GM18505 (cell line): ENCODE data around the gene CYP2A6.

Experiments
- ATAC-seq: cut with Tn5 transposase; IDR thresholded peaks from one replicate; pipeline ENCODE4 v1.9.1; 2021; ENCODE audit not compliant: unreplicated experiment
- POLR2A ChIP-seq: IDR thresholded peaks from 4 replicates; pipeline ENCODE4 v1.6.1; 2011; ENCODE audit warnings: borderline replicate concordance; ENCODE audit not compliant: insufficient read depth, insufficient read length; ENCODE audit errors: extremely low read depth

The CYP2A6 gene

DNA sequence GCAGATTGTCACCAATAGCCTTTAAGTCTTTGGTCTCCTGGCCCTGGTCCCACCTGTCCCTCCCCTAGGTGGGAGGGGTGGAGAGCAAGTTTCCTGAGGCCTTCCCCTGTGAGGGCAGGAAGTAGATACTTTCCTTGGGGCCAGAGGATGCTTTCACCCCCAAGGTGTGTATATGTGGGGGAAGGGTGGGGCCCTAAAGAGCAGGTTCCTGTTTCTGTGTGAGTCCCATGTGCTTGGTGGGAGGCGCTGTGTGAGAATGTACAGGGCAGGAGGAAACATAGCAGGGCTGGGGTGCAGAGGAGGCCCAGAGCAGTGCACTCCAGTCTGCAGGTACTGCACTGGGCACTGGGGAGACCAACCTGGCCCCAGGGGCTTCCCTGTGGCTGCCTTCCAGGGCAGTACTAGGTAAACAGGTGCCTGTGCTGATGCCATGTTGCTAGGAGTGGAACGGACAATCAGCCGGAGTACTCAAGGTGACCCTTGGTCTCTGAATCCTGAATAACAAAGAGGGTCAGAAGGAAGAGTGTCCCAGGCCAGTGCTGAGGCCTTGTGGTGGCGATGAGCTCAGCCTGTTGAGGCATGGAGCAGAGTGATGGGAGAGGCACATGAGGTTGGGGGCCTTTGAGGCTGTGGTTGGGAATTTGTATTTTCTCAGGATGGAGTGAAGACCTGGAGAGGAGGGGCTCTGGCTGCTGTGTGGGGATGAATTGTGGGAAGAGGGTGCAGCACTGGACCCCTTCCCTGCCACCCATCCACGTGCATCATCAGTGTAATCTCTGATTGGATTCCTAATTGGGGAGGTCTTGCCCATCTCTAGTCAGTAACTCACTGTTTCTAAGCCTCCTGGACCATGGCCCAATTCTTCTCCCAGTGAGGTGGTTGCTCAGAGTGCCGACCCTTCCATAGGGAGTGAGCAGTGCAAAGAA is 46.1 kb downstream of the CYP2A6 start:
- no peak for TF ChIP-seq POLR2A
- ATAC-seq, result no peak

DNA sequence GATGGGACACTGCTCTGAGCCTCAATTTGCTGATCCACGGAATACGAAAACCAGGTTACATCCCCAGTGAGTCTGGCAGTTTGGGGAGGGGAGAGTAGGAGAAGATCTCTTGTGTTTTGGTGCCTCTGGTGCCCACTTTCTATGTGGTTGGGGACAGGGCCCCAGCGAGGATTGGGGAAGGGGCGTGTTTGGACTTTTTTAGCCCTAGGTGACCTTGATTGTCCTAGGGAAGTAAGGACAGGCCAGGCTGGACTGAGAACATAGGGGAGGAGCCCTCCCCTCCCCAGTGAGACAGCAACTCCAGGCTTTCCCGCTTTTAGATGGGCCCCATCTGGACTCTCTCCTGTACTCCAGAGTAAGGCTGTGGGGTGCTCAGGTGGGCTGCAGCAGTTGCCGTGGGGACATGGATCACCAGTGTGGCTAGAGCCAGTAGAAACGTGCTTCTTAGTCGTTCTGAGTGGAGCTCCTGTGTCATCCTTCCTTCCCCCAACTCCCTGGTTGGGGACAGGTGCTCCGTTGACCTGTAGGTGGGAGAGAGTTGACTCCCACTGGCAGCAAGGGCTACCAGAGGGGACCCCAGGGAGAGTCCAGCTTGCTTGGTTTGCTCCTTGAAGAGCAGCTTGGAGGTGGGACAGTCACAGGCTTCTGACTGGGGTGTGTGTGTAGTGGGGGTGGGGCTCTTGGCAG is 46.9 kb downstream of the CYP2A6 start:
- ATAC-seq, result no peak
- TF ChIP-seq POLR2A, result no peak

GRCh38 chr19:40802300-40803169 is 47.7 kb downstream of the CYP2A6 start:
- no peak for TF ChIP-seq POLR2A

DNA sequence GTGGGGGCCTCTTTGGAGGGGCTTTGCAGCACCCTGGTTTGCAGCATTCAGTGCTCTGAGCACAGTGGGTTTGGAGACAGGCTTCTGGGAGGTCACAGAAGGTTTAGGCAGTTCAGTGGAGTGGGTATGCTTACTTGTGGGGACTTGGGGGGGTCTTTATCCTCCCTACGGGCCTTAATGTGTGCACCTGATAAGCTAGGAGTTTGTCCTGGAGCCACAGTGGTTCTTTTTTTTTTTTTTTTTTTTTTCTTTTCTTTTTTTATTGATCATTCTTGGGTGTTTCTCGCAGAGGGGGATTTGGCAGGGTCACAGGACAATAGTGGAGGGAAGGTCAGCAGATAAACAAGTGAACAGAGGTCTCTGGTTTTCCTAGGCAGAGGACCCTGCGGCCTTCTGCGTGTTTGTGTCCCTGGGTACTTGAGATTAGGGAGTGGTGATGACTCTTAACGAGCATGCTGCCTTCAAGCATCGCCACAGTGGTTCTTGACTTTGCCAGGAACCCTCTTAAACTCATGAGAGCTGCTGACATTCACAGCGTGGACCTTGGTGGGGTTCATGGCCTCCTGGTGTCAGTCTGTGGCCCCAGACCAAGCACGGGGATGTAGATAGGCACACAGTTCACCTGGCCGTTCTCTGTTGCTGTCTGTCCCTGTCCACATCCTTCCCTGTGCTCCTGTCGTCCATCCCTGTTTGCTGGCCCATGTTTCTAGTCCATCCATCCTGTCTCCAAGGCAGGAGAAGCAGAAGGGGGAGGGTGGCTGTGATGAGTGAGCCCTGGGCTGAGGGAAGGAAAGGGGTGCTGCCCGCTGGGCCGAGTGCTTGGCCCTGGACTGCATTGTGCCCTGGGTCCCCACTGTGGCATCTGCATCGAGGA is 48.6 kb downstream of the CYP2A6 start:
- ATAC-seq, result no peak
- TF ChIP-seq POLR2A, result no peak

More at GRCh38 chr19:40802300-40803169, 47.7 kb downstream of the CYP2A6 start:
- ATAC-seq, result no peak

DNA sequence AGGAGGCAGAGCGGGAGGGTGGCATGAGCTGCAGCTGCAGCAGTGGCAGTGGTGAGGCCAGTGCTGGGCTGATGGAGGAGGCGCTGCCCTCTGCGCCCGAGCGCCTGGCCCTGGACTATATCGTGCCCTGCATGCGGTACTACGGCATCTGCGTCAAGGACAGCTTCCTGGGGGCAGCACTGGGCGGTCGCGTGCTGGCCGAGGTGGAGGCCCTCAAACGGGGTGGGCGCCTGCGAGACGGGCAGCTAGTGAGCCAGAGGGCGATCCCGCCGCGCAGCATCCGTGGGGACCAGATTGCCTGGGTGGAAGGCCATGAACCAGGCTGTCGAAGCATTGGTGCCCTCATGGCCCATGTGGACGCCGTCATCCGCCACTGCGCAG is 49.3 kb downstream of the CYP2A6 start:
- no peak for ATAC-seq
- TF ChIP-seq POLR2A, result no peak

- no peak for TF ChIP-seq POLR2A
- ATAC-seq, result no peak
Observed at GRCh38 chr19:40800339-40800996, 49.8 kb downstream of the CYP2A6 start.

DNA sequence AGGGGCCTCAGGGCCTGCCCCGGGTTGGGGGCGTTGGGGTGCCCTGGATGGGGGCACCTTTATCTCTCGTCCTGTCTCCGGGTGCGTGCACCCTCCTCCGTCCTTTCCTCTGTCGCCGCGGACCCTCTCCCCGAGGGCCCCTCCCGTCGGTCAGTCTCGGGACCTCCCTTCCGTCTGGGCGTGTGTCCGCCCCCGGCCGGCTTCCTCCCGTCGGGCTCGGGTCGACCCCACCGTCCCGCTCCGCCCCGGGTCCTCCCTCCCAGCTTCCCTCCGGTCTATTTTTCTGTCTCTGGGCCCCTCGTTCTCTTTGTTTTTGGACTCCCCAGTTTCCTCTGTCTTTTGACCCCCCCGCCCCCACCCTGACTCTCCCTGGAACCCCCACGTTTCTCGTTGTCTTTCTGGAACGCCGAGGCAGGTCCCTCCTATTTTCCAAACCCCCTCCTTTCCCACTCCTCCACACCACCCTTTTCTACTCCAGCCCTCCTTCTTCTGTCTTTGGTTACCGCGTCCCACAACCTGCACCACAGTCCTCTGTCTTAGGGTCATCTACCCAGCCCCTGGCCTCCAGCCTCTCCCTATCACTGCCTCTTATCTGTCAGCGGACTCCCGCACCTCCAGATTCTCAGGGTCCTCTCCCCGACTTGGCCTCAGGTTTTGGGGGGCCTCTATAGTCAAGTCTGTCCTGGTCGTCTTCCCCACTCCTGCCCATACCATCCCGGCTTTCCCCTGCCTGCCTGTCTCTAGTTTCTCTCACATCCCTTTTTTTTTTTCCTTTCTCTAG is 50.5 kb downstream of the CYP2A6 start:
- no peak for ATAC-seq
- TF ChIP-seq POLR2A, result no peak

DNA sequence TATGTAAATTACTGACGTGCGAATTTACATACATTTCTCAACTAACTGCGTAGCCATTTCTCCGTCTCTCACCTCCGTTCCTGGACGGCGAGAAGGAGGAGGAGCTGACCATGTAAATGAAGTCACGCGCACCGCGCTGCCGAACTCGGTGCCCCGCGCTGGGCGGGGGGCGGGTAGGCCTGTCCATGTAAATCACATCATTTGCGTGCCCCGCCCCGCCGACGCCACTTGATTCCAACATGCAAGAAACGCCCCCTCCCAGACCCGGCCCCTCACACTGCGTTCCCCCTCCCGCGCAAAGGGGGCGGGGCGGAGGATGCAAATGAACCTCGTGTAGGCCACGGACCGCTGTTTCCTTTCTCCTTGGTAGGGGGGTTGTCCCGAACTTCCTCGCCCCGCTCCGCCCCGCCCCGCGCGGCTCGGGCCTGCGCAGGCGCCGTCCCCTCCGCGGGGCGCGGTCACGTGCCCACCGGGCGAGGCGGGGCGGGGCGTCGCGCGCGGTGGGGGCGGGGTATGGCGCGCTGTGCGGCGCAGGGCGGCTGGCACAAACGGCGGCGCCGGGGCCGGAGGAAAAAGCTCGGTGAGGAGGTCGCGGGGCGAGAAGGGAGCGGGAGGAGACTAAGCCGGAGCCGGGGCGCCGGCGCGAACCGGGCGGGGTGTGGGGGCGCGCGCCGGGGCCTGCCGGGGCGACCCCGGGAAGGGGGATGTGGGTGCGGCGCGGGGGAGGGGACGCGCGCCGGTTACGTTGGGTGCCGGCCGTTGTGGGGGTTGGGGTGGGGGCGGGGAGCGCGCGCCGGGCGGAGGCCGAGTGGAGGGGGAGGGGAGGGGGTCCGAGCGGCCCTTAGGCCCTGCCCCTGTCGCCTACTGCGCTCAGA is 51.3 kb downstream of the CYP2A6 start, which contains the start of gene EGLN2:
Gene EGLN2 (plus strand): TSS at position 509 of the 875 bp plus-strand sequence. CDS start 1,382 bp downstream, outside the sequence.
- ATAC-seq, result peak; percentile 73
- TF ChIP-seq POLR2A, result peak; percentile 32

DNA sequence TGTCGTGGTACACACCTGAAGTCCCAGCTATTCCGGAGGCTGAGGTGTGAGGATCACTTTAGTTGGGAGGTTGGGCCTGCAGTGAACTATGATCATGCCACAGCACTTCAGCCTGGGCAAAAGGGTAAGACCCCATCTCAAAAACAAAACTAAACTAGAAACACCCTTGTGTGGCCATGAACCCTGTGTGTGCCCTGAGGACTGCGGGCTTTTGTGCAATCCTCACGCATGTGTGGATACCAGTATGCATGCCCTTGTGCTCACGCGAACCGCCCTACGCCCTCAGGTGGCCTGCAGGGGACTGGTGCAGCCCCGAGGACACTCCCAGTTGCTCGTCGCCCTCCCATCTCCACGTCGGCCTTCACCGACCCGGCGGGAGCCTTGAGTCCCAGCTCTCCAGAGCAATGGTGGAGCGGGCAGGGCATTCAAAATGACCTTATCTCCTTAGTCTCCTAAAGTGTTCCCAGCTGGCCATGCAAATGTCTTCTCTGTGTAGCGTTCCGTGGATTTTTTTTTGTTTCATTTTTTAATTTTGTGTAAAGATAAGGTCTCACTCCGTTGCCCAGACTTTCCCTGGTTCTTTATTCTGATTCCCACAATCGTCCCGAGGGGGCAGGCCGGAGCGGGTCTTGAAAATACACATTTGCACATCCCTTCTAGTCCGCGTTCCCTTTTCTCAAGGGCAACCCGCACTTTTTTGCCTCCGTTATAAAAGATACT is 52.1 kb downstream of the CYP2A6 start:
- TF ChIP-seq POLR2A, result peak; percentile 82
- ATAC-seq, result peak; percentile 17
